Neural crest cell (in vitro differentiated cells): ENCODE measurements around the gene MAGI2. TPM values are rescaled to one million over a fixed set of nuclear protein-coding genes. Genes with fewer than 3 reads are reported as not detected.

Experiments used
- DNase-seq: peaks from one replicate; pipeline ENCODE4 v3.0.0; 2021; ENCODE audit warnings: low read depth, mixed read lengths, low spot score
- H3K27ac Mint-ChIP-seq: one replicate; pipeline ENCODE4 v1.8.0; 2021; ENCODE audit warnings: mild to moderate bottlenecking, mixed read lengths; ENCODE audit not compliant: unreplicated experiment
- H3K27me3 Mint-ChIP-seq: 2 replicates; pipeline ENCODE4 v1.8.0; 2021; ENCODE audit warnings: low read depth, mild to moderate bottlenecking, mixed read lengths
- H3K36me3 Mint-ChIP-seq: 2 replicates; pipeline ENCODE4 v1.8.0; 2021; ENCODE audit warnings: low read depth, mild to moderate bottlenecking, mixed read lengths
- H3K4me1 Mint-ChIP-seq: 2 replicates; pipeline ENCODE4 v1.8.0; 2021; ENCODE audit warnings: mixed read lengths
- H3K4me3 Mint-ChIP-seq: one replicate; pipeline ENCODE4 v1.8.0; 2021; ENCODE audit warnings: mild to moderate bottlenecking, mixed read lengths
- H3K9me3 Mint-ChIP-seq: 2 replicates; pipeline ENCODE4 v1.8.0; 2021; ENCODE audit warnings: mixed read lengths
- CTCF ChIP-seq: fragments of 200-600 bp; sonication (generic); conservative IDR thresholded peaks from 2 replicates; pipeline ENCODE4 v1.5.0; 2021; ENCODE audit warnings: antibody characterized with exemption, mild to moderate bottlenecking
- total RNA-seq: library from RNA; stranded (reverse); gene quantifications from 2 replicates; pipeline ENCODE4 v1.2.1, GENCODE V29; 2021

MAGI2 gene
- total RNA-seq, 1 donor from 2014 or later: 10.0 TPM

- Mint-ChIP-seq H3K27ac (no peak overlapping the region), H3K27me3 (no peaks in the 10 kb centered on the region), H3K4me1 (no peaks in the 10 kb centered on the region), H3K36me3 (no peaks in the 10 kb centered on the region), H3K4me3 (no peak overlapping the region), H3K9me3 (no peaks in the 10 kb centered on the region)
- TF ChIP-seq CTCF: no peak
- no peak for DNase-seq
Measured at GRCh38 chr7:79353720-79354468, 99.6 kb downstream of the MAGI2 start.

GRCh38 chr7:79352323-79352722, 101.1 kb downstream of the MAGI2 start:
- no peak for TF ChIP-seq CTCF
- Mint-ChIP-seq H3K27me3 (no peaks in the 10 kb centered on the region), H3K4me3 (no peak overlapping the region), H3K4me1 (no peaks in the 10 kb centered on the region), H3K27ac (no peak overlapping the region), H3K36me3 (no peaks in the 10 kb centered on the region), H3K9me3 (no peaks in the 10 kb centered on the region)
- DNase-seq: no peak

- no peak for DNase-seq
- no peaks in the 10 kb centered on the region for H3K27me3 Mint-ChIP-seq
- no peak overlapping the region for H3K4me3 Mint-ChIP-seq
- no peak for TF ChIP-seq CTCF
- no peaks in the 10 kb centered on the region for H3K9me3 Mint-ChIP-seq
- H3K27ac Mint-ChIP-seq: no peak overlapping the region
- no peaks in the 10 kb centered on the region for H3K36me3 Mint-ChIP-seq
- no peaks in the 10 kb centered on the region for H3K4me1 Mint-ChIP-seq
Measured at GRCh38 chr7:79347351-79347750, 106.1 kb downstream of the MAGI2 start.

- no peak overlapping the region for H3K4me3 Mint-ChIP-seq
- H3K27me3 Mint-ChIP-seq: no peaks in the 10 kb centered on the region
- H3K4me1 Mint-ChIP-seq: peaks cover 8% of the 10 kb centered on the region
- H3K9me3 Mint-ChIP-seq: no peaks in the 10 kb centered on the region
- no peak for TF ChIP-seq CTCF
- no peak overlapping the region for H3K27ac Mint-ChIP-seq
- no peaks in the 10 kb centered on the region for H3K36me3 Mint-ChIP-seq
- DNase-seq: no peak
Measured at GRCh38 chr7:79341902-79342301, 111.6 kb downstream of the MAGI2 start.

- H3K27me3 Mint-ChIP-seq: no peaks in the 10 kb centered on the region
- no peak overlapping the region for H3K27ac Mint-ChIP-seq
- no peak for DNase-seq
- no peaks in the 10 kb centered on the region for H3K9me3 Mint-ChIP-seq
- no peaks in the 10 kb centered on the region for H3K36me3 Mint-ChIP-seq
- H3K4me3 Mint-ChIP-seq: no peak overlapping the region
- H3K4me1 Mint-ChIP-seq: peaks cover 8% of the 10 kb centered on the region
- no peak for TF ChIP-seq CTCF
Measured at GRCh38 chr7:79340212-79340611, 113.3 kb downstream of the MAGI2 start.
